ENCODE results near the gene NCEH1. TPM values are rescaled to one million over a fixed set of nuclear protein-coding genes. Genes with fewer than 3 reads are reported as not detected.

Gene NCEH1
- polyA plus RNA-seq, 3 donors: 8.6 to 23.9 (median 20.7) TPM

GRCh38 chr3:172614340-172615274, 96.3 kb downstream of the NCEH1 start:
- Mint-ChIP-seq H3K4me3 (no peak overlapping the region), H3K36me3 (no peaks in the 10 kb centered on the region), H3K27me3 (ENCODE audit: low read depth in 3 of 3) (no peaks in the 10 kb centered on the region), H3K9me3 (peaks cover 19 to 28% (median 25%) of the 10 kb centered on the region in 7 donors), H3K27ac (peak overlapping the region in 1 of 7 donors; percentile 8), H3K4me1 (peaks cover 9% of the 10 kb centered on the region)
- intact Hi-C loops (cut with micrococcal nuclease): no loop called here
- Histone ChIP-seq H3K9ac (ENCODE audit: insufficient read depth, low read length, poor library complexity, severe bottlenecking) (no peak overlapping the region), H3K9me3 (replicated peaks in 1 of 2; ENCODE audit: control insufficient read depth in 1 of 2, insufficient read depth in 1 of 2, low read length in 2 of 2) (peaks cover 13 to 33% of the 10 kb centered on the region in 2 donors), H3K4me3 (replicated peaks in 1 of 3; ENCODE audit: low read depth in 2 of 3, low read length in 3 of 3) (no peak overlapping the region), H3K27ac (ENCODE audit: low read depth in 1 of 2, low read length in 2 of 2) (no peak overlapping the region), H3K79me2 (ENCODE audit: insufficient read depth, low read length) (no peaks in the 10 kb centered on the region), H3K4me2 (replicated peaks; ENCODE audit: extremely low read depth, low read length, poor library complexity, severe bottlenecking) (no peak overlapping the region), H3K36me3 (replicated peaks in 1 of 2; ENCODE audit: control insufficient read depth in 1 of 2, insufficient read depth in 2 of 2, low read length in 2 of 2) (no peaks in the 10 kb centered on the region), H2AFZ (ENCODE audit: insufficient read depth, low read depth, low read length, poor library complexity, severe bottlenecking) (no peak overlapping the region), H3K4me1 (ENCODE audit: control insufficient read depth in 1 of 2, insufficient read depth in 2 of 2, low read length in 2 of 2) (peaks cover 0 to 12% of the 10 kb centered on the region in 2 donors), H3K27me3 (ENCODE audit: control insufficient read depth in 2 of 2, insufficient read depth in 2 of 2, low read length in 2 of 2) (no peaks in the 10 kb centered on the region), H4K20me1 (ENCODE audit: insufficient read depth, low read length) (no peaks in the 10 kb centered on the region)
- TF ChIP-seq CTCF (IDR thresholded peaks at IDR 0.05): no peak
- 86% methylated on average over 5 of the region's 7 CpGs for WGBS (ENCODE audit: insufficient coverage)
- no peak for DNase-seq

- H3K4me2 ChIP-seq (replicated peaks; ENCODE audit: extremely low read depth, low read length, poor library complexity, severe bottlenecking): no peak overlapping the region
- H3K27ac ChIP-seq (ENCODE audit: low read depth in 1 of 2, low read length in 2 of 2): no peak overlapping the region
- 91% methylated on average over 2 of the region's 2 CpGs for WGBS (ENCODE audit: insufficient coverage)
- H3K79me2 ChIP-seq (ENCODE audit: insufficient read depth, low read length): no peaks in the 10 kb centered on the region
- Mint-ChIP-seq H3K36me3 (no peaks in the 10 kb centered on the region), H3K27ac (peak overlapping the region in 1 of 7 donors; percentile 8), H3K27me3 (ENCODE audit: low read depth in 3 of 3) (no peaks in the 10 kb centered on the region), H3K4me3 (no peak overlapping the region), H3K9me3 (peaks cover 19 to 31% (median 25%) of the 10 kb centered on the region in 7 donors), H3K4me1 (peaks cover 9% of the 10 kb centered on the region)
- no peak overlapping the region for H2AFZ ChIP-seq (ENCODE audit: insufficient read depth, low read depth, low read length, poor library complexity, severe bottlenecking)
- peaks cover 0 to 12% of the 10 kb centered on the region in 2 donors for H3K4me1 ChIP-seq (ENCODE audit: control insufficient read depth in 1 of 2, insufficient read depth in 2 of 2, low read length in 2 of 2)
- no peaks in the 10 kb centered on the region for H4K20me1 ChIP-seq (ENCODE audit: insufficient read depth, low read length)
- intact Hi-C loops (cut with micrococcal nuclease): no loop called here
- no peak overlapping the region for H3K9ac ChIP-seq (ENCODE audit: insufficient read depth, low read length, poor library complexity, severe bottlenecking)
- no peak for DNase-seq
- no peak for TF ChIP-seq CTCF (IDR thresholded peaks at IDR 0.05)
- no peaks in the 10 kb centered on the region for H3K36me3 ChIP-seq (replicated peaks in 1 of 2; ENCODE audit: control insufficient read depth in 1 of 2, insufficient read depth in 2 of 2, low read length in 2 of 2)
- peaks cover 13 to 33% of the 10 kb centered on the region in 2 donors for H3K9me3 ChIP-seq (replicated peaks in 1 of 2; ENCODE audit: control insufficient read depth in 1 of 2, insufficient read depth in 1 of 2, low read length in 2 of 2)
- no peaks in the 10 kb centered on the region for H3K27me3 ChIP-seq (ENCODE audit: control insufficient read depth in 2 of 2, insufficient read depth in 2 of 2, low read length in 2 of 2)
- no peak overlapping the region for H3K4me3 ChIP-seq (replicated peaks in 1 of 3; ENCODE audit: low read depth in 2 of 3, low read length in 3 of 3)
Measured at GRCh38 chr3:172613845-172614244, 97.0 kb downstream of the NCEH1 start.

All from CD14-positive monocyte (primary cell).